Right ventricle myocardium superior (tissue), 1 donor: ENCODE measurements around the gene PPM1H. TPM values are rescaled to one million over a fixed set of nuclear protein-coding genes. Genes with fewer than 3 reads are reported as not detected.

Experiments used
- ATAC-seq: fragments of 200-7000 bp; cut with Tn5 transposase; one replicate; pipeline ENCODE4 v1.9.1; 2020; ENCODE audit warnings: mild to moderate bottlenecking; ENCODE audit not compliant: poor library complexity
- DNase-seq: peaks from one replicate; pipeline ENCODE4 v3.0.0-alpha.2; 2020
- intact Hi-C: fragments of 100-400 bp; cut with DNase I; formaldehyde crosslinking; loops from one replicate; pipeline ENCODE4 v1.11.2; 2022
- total RNA-seq: library from RNA; stranded (reverse); fragmentation: NEBNext Ultra II Directional; extraction: Animal tissue kit (Norgen Biotek cat#: 25700); gene quantifications from one replicate; pipeline ENCODE4 v1.2.1, GENCODE V29; 2021
- donor health status: DM: no; HTN: yes; CAD: no; lungs with severe emphysema.

The PPM1H gene
- total RNA-seq, 1 donor from 2014 or later = 6.5 TPM

- ATAC-seq (peak; percentile 82), DNase-seq (peak; percentile 79)
- intact Hi-C loops = no loop called here
Measured at GRCh38 chr12:62632411-62632918, 302.5 kb downstream of the PPM1H start.

- peak; percentile 90 for ATAC-seq
- intact Hi-C loops = no loop called here
- peak; percentile 76 for DNase-seq
Measured at GRCh38 chr12:62631471-62632410, 303.2 kb downstream of the PPM1H start.

- intact Hi-C loops = no loop called here
- DNase-seq = no peak
- ATAC-seq = no peak
Measured at GRCh38 chr12:62629971-62630739, 304.8 kb downstream of the PPM1H start.

- intact Hi-C loops = no loop called here
- ATAC-seq (no peak), DNase-seq (no peak)
Measured at GRCh38 chr12:62629413-62629812, 305.5 kb downstream of the PPM1H start.

GRCh38 chr12:62627181-62627580, 307.8 kb downstream of the PPM1H start:
- no peak for ATAC-seq
- DNase-seq = no peak
- intact Hi-C loops = no loop called here

- intact Hi-C loops = no loop called here
- DNase-seq = no peak
- peak; percentile 71 for ATAC-seq
Measured at GRCh38 chr12:62625228-62625627, 309.7 kb downstream of the PPM1H start.

GRCh38 chr12:62622177-62622576, 312.8 kb downstream of the PPM1H start:
- ATAC-seq = no peak
- no peak for DNase-seq
- intact Hi-C loops = no loop called here

- intact Hi-C loops = no loop called here
- DNase-seq (no peak), ATAC-seq (no peak)
Measured at GRCh38 chr12:62621101-62621638, 313.8 kb downstream of the PPM1H start.

- ATAC-seq = no peak
- intact Hi-C loops = no loop called here
Measured at GRCh38 chr12:62618930-62619329, 316.0 kb downstream of the PPM1H start.

GRCh38 chr12:62618319-62618718, 316.6 kb downstream of the PPM1H start:
- DNase-seq (no peak), ATAC-seq (no peak)
- intact Hi-C loops = no loop called here

More at GRCh38 chr12:62618930-62619329, 316.0 kb downstream of the PPM1H start:
- no peak for DNase-seq

GRCh38 chr12:62613081-62613480, 321.9 kb downstream of the PPM1H start:
- ATAC-seq (no peak), DNase-seq (no peak)
- intact Hi-C loops = no loop called here

- DNase-seq (no peak), ATAC-seq (no peak)
- intact Hi-C loops = no loop called here
Measured at GRCh38 chr12:62606654-62607053, 328.3 kb downstream of the PPM1H start.

- ATAC-seq (no peak), DNase-seq (no peak)
- intact Hi-C loops = no loop called here
Measured at GRCh38 chr12:62605981-62606380, 329.0 kb downstream of the PPM1H start.

GRCh38 chr12:62604871-62605270, 330.1 kb downstream of the PPM1H start:
- no peak for ATAC-seq
- no peak for DNase-seq
- intact Hi-C loops = no loop called here

- DNase-seq = no peak
- intact Hi-C loops = no loop called here
- ATAC-seq = no peak
Measured at GRCh38 chr12:62604373-62604772, 330.6 kb downstream of the PPM1H start.

GRCh38 chr12:62603811-62604098, 331.2 kb downstream of the PPM1H start:
- ATAC-seq = no peak
- DNase-seq = no peak
- intact Hi-C loops = no loop called here

GRCh38 chr12:62603061-62603810, 331.7 kb downstream of the PPM1H start:
- ATAC-seq (peak; percentile 95), DNase-seq (peak; percentile 92)
- intact Hi-C loops = no loop called here

- intact Hi-C loops = no loop called here
- peak; percentile 95 for DNase-seq
- ATAC-seq = peak; percentile 93
Measured at GRCh38 chr12:62602255-62603060, 332.5 kb downstream of the PPM1H start.
